HCT116 (cell line): Measurements from ENCODE around the gene MACROH2A2. TPM values are rescaled to one million over a fixed set of nuclear protein-coding genes. Genes with fewer than 3 reads are reported as not detected.

Experiments used
- ATAC-seq: fragments of 200-7000 bp; cut with Tn5 transposase; 2 replicates; pipeline ENCODE4 v1.9.1; 2020; ENCODE audit warnings: mild to moderate bottlenecking, moderate library complexity
- BruUV-seq: library from RNA; stranded (reverse); fragments of 400-500 nt; replicated peaks from 2 replicates; lab custom pipeline; 2021; lab: Mats Ljungman, UMichigan
- CTCF ChIA-PET: fragments of 300-600 bp; sonication (Branson Sonifier 250); formaldehyde crosslinking; loops from one replicate; lab custom pipeline; 2021; ENCODE audit warnings: antibody characterized with exemption; lab: Charles Lee
- POLR2A ChIA-PET: fragments of 300-600, 350-600 bp; sonication (Branson Sonifier 250); formaldehyde crosslinking; loops from one replicate; lab custom pipeline; 2021; ENCODE audit warnings: antibody characterized with exemption; lab: Charles Lee
- RAD21 ChIA-PET, 2 experiments: fragments of 300-600 bp; sonication (Branson Sonifier 250); formaldehyde crosslinking; loops; one replicate each; lab custom pipeline; 2023; ENCODE audit warnings: low total read pairs in 2 of 2; ENCODE audit not compliant: uncharacterized antibody in 2 of 2, unreplicated experiment in 2 of 2, low non-redundant PET in 1 of 2; lab: Charles Lee
- DNase-seq: peaks from one replicate; pipeline ENCODE4 v3.0.0-alpha.2; 2010; ENCODE audit warnings: low read depth, low spot score
- H2AFZ ChIP-seq: fragments of 200-600 bp; shearing (Covaris generic), sonication (generic); 2 replicates; pipeline ENCODE4 v1.6.1; 2017; ENCODE audit warnings: low read depth, mixed run types, mixed read lengths, antibody characterized with exemption, low read length; ENCODE audit not compliant: poor library complexity, severe bottlenecking
- H3K27ac ChIP-seq: 2 replicates; pipeline ENCODE4 v1.5.1; 2012; ENCODE audit warnings: low read depth, low read length
- H3K27me3 ChIP-seq: fragments of 200-600 bp; sonication (generic); 2 replicates; pipeline ENCODE4 v1.6.1; 2016; ENCODE audit warnings: mixed run types, low read length, mixed read lengths; ENCODE audit not compliant: insufficient read depth
- H3K36me3 ChIP-seq, 2 experiments: fragments of 200-500 bp in 1 of 2; fragments of 200-600 bp in 1 of 2; sonication (Bioruptor generic) in 1 of 2; sonication (generic) in 1 of 2; 2 replicates each; pipeline versions ENCODE4 v1.5.1 to v1.6.1; 2014 to 2016; ENCODE audit warnings: low read length in 2 of 2, inconsistent platforms in 1 of 2, mixed read lengths in 1 of 2, mixed run types in 1 of 2; ENCODE audit not compliant: insufficient read depth in 2 of 2, control insufficient read depth in 1 of 2
- H3K4me1 ChIP-seq, 2 experiments: fragments of 200-600 bp in 1 of 2; sonication (generic) in 1 of 2; 2 replicates each; pipeline versions ENCODE4 v1.5.1 to v1.6.1; 2012 to 2017; ENCODE audit warnings: low read length in 2 of 2, inconsistent platforms in 1 of 2, mild to moderate bottlenecking in 1 of 2, mixed read lengths in 1 of 2, mixed run types in 1 of 2, moderate library complexity in 1 of 2; ENCODE audit not compliant: insufficient read depth in 2 of 2, control insufficient read depth in 1 of 2
- H3K4me2 ChIP-seq: fragments of 200-600 bp; sonication (generic); 2 replicates; pipeline ENCODE4 v1.6.1; 2017; ENCODE audit warnings: mixed run types, low read length, mixed read lengths
- H3K4me3 ChIP-seq, 2 experiments: fragments of 200-600 bp in 1 of 2; sonication (generic) in 1 of 2; replicated peaks in 1 of 2; 2 replicates each; pipeline ENCODE4 v1.5.1; 2011 to 2016; ENCODE audit warnings: low read length in 2 of 2, control low read depth in 1 of 2, low read depth in 1 of 2, mild to moderate bottlenecking in 1 of 2, mixed read lengths in 1 of 2, mixed run types in 1 of 2
- H3K79me2 ChIP-seq: fragments of 200-600 bp; sonication (generic); 2 replicates; pipeline ENCODE4 v1.6.1; 2017; ENCODE audit warnings: mild to moderate bottlenecking, mixed run types, low read length, moderate library complexity, mixed read lengths; ENCODE audit not compliant: insufficient read depth
- H3K9ac ChIP-seq: fragments of 200-600 bp; sonication (generic); 2 replicates; pipeline ENCODE4 v1.6.1; 2016; ENCODE audit warnings: low read length, mixed read lengths
- H3K9me2 ChIP-seq: fragments of 200-600 bp; sonication (generic), shearing (Covaris generic); 2 replicates; pipeline ENCODE4 v1.6.1; 2017; ENCODE audit warnings: mixed run types, mild to moderate bottlenecking, moderate library complexity; ENCODE audit not compliant: insufficient read depth
- H3K9me3 ChIP-seq, 2 experiments: fragments of 200-500 bp in 1 of 2; fragments of 200-600 bp in 1 of 2; sonication (Bioruptor generic) in 1 of 2; sonication (generic) in 1 of 2; 2 replicates each; pipeline ENCODE4 v1.6.1; 2014 to 2017; ENCODE audit warnings: low read length in 2 of 2, mixed read lengths in 2 of 2, inconsistent platforms in 1 of 2, low read depth in 1 of 2, mild to moderate bottlenecking in 1 of 2, mixed run types in 1 of 2, moderate library complexity in 1 of 2; ENCODE audit not compliant: control insufficient read depth in 1 of 2, insufficient read depth in 1 of 2
- H4K20me1 ChIP-seq: fragments of 200-600 bp; sonication (generic), shearing (Covaris generic); 2 replicates; pipeline ENCODE4 v1.6.1; 2017; ENCODE audit warnings: mixed run types, mild to moderate bottlenecking, moderate library complexity; ENCODE audit not compliant: insufficient read depth
- CBX3 ChIP-seq: IDR thresholded peaks from 2 replicates; pipeline ENCODE4 v1.6.1; 2012; ENCODE audit warnings: low read depth
- EZH2phosphoT487 ChIP-seq: fragments of 200-600 bp; IDR thresholded peaks from 2 replicates; pipeline ENCODE4 v1.6.1; 2018; ENCODE audit warnings: antibody characterized with exemption, borderline replicate concordance
- FOSL1 ChIP-seq: IDR thresholded peaks from 2 replicates; pipeline ENCODE4 v1.6.1; 2012; ENCODE audit warnings: low read depth
- JUND ChIP-seq: IDR thresholded peaks from 2 replicates; pipeline ENCODE4 v1.6.1; 2012
- RAD21 ChIP-seq: IDR thresholded peaks from 2 replicates; pipeline ENCODE4 v1.6.1; 2012; ENCODE audit warnings: low read depth, mild to moderate bottlenecking
- SIN3A ChIP-seq: IDR thresholded peaks from 2 replicates; pipeline ENCODE4 v1.6.1; 2012; ENCODE audit warnings: low read depth
- SRF ChIP-seq: IDR thresholded peaks from 2 replicates; pipeline ENCODE4 v1.6.1; 2012; ENCODE audit warnings: low read depth
- TCF7L2 ChIP-seq: IDR thresholded peaks from 2 replicates; pipeline ENCODE4 v1.7.0; 2011; ENCODE audit warnings: borderline replicate concordance, inconsistent platforms; ENCODE audit not compliant: insufficient read depth, insufficient read length; ENCODE audit errors: extremely low read depth
- ZFX ChIP-seq: fragments of 450-650 bp; IDR thresholded peaks from 2 replicates; pipeline ENCODE4 v1.6.1; 2017
- intact Hi-C: fragments of 100-400 bp; cut with micrococcal nuclease; formaldehyde crosslinking; loops from 2 replicates; pipeline ENCODE4 v1.10.0; 2022
- total RNA-seq: library from RNA; stranded (reverse); gene quantifications from one replicate; pipeline ENCODE4 v1.2.1, GENCODE V29; 2021; ENCODE audit not compliant: unreplicated experiment
- TF ChIP-seq, protein P1 (sequence below): IDR thresholded peaks from 2 replicates; pipeline ENCODE4 v1.6.1; 2012; ENCODE audit warnings: low read depth
- TF ChIP-seq, protein P2 (sequence below): IDR thresholded peaks from 2 replicates; pipeline ENCODE4 v1.6.1; 2012

MACROH2A2 gene
- total RNA-seq, 1 experiment from 2014 or later = 41.4 TPM

DNA sequence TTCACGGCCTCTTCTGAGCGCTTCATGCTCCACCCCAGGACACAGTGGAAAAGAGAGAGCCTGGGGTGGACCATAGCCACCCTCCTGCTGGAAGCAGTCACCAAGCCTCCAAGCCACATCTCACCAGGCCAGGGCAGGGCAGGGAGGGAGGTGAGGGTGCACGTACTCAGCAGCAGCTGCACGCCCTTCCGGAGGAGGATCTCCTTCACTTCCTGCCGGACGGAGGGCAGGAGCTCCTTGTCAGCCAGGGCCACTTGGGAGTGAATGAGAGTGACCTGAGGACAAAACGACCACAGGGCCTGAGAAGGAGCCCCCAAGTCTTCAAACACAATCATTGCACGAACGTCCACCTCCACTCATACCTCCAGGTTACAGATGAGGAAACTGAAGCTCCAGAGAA is 65.0 kb downstream of the MACROH2A2 start:
- H2AFZ ChIP-seq = no peak overlapping the region
- no peaks in the 10 kb centered on the region for H3K9me3 ChIP-seq
- no peak overlapping the region for H3K27ac ChIP-seq
- H3K4me1 ChIP-seq = no peaks in the 10 kb centered on the region
- no TSS peak for BruUV-seq
- no peak for DNase-seq
- no peaks in the 10 kb centered on the region for H3K9me2 ChIP-seq
- H3K4me2 ChIP-seq = no peak overlapping the region
- no peaks in the 10 kb centered on the region for H3K79me2 ChIP-seq
- no peak overlapping the region for H3K9ac ChIP-seq
- no peaks in the 10 kb centered on the region for H4K20me1 ChIP-seq
- intact Hi-C loops = no loop called here
- CTCF ChIA-PET = interaction anchor here (2.4 to 3.0 kb wide), 3 partner anchors 9 to 270 kb away, joined by 6 to 12 read pairs (median 10); partner anchors contain the start of gene TYSND1
- no peaks in the 10 kb centered on the region for H3K27me3 ChIP-seq
- no peak for ATAC-seq
- POLR2A ChIA-PET = no interaction called here
- peaks cover 10 to 56% of the 10 kb centered on the region in 2 experiments; a peak in 3 of 4 replicates for H3K36me3 ChIP-seq
- no peak overlapping the region for H3K4me3 ChIP-seq
- TF ChIP-seq, protein P1, sequence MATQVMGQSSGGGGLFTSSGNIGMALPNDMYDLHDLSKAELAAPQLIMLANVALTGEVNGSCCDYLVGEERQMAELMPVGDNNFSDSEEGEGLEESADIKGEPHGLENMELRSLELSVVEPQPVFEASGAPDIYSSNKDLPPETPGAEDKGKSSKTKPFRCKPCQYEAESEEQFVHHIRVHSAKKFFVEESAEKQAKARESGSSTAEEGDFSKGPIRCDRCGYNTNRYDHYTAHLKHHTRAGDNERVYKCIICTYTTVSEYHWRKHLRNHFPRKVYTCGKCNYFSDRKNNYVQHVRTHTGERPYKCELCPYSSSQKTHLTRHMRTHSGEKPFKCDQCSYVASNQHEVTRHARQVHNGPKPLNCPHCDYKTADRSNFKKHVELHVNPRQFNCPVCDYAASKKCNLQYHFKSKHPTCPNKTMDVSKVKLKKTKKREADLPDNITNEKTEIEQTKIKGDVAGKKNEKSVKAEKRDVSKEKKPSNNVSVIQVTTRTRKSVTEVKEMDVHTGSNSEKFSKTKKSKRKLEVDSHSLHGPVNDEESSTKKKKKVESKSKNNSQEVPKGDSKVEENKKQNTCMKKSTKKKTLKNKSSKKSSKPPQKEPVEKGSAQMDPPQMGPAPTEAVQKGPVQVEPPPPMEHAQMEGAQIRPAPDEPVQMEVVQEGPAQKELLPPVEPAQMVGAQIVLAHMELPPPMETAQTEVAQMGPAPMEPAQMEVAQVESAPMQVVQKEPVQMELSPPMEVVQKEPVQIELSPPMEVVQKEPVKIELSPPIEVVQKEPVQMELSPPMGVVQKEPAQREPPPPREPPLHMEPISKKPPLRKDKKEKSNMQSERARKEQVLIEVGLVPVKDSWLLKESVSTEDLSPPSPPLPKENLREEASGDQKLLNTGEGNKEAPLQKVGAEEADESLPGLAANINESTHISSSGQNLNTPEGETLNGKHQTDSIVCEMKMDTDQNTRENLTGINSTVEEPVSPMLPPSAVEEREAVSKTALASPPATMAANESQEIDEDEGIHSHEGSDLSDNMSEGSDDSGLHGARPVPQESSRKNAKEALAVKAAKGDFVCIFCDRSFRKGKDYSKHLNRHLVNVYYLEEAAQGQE = no peak
- TF ChIP-seq SRF = no peak
- TF ChIP-seq FOSL1 = no peak
- TF ChIP-seq CBX3 = no peak
- no peak for TF ChIP-seq EZH2phosphoT487
- TF ChIP-seq RAD21 = no peak
- no peak for TF ChIP-seq SIN3A
- TF ChIP-seq ZFX = no peak
- no peak for TF ChIP-seq TCF7L2
- TF ChIP-seq, protein P2, sequence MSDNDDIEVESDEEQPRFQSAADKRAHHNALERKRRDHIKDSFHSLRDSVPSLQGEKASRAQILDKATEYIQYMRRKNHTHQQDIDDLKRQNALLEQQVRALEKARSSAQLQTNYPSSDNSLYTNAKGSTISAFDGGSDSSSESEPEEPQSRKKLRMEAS = no peak
- TF ChIP-seq JUND = no peak
- RAD21 ChIA-PET = no interaction called here
